ENCODE measurements around the gene BTC. TPM values are rescaled to one million over a fixed set of nuclear protein-coding genes. Genes with fewer than 3 reads are reported as not detected.

Gene BTC
- total RNA-seq, 6 experiments from 2014 or later, result not detected

GRCh38 chr4:74796631-74797030 lies 2.3 kb upstream of the BTC start:
- DNase-seq, result no peak
- Mint-ChIP-seq H3K27ac (no peak overlapping the region), H3K4me3 (no peak overlapping the region), H3K36me3 (ENCODE audit: low read depth) (no peaks in the 10 kb centered on the region), H3K9me3 (no peaks in the 10 kb centered on the region), H3K4me1 (ENCODE audit: low read depth) (no peaks in the 10 kb centered on the region), H3K27me3 (ENCODE audit: insufficient read depth) (peaks cover 25% of the 10 kb centered on the region)
- TF ChIP-seq CTCF (IDR thresholded peaks at IDR 0.05), result no peak

- no peak overlapping the region for H3K27ac Mint-ChIP-seq
- no peaks in the 10 kb centered on the region for H3K36me3 Mint-ChIP-seq (ENCODE audit: low read depth)
- peak overlapping the region; percentile 82 for H3K4me3 Mint-ChIP-seq
- H3K9me3 Mint-ChIP-seq, result no peaks in the 10 kb centered on the region
- no peaks in the 10 kb centered on the region for H3K4me1 Mint-ChIP-seq (ENCODE audit: low read depth)
- DNase-seq, result no peak
- no peak for TF ChIP-seq CTCF (IDR thresholded peaks at IDR 0.05)
- peaks cover 29% of the 10 kb centered on the region for H3K27me3 Mint-ChIP-seq (ENCODE audit: insufficient read depth)
Measured at GRCh38 chr4:74793757-74794381, 454 bp downstream of the BTC start.

GRCh38 chr4:74790652-74791051 lies 3.7 kb downstream of the BTC start:
- peaks cover 28% of the 10 kb centered on the region for H3K27me3 Mint-ChIP-seq (ENCODE audit: insufficient read depth)
- no peaks in the 10 kb centered on the region for H3K36me3 Mint-ChIP-seq (ENCODE audit: low read depth)
- TF ChIP-seq CTCF (IDR thresholded peaks at IDR 0.05), result no peak
- no peak overlapping the region for H3K27ac Mint-ChIP-seq
- H3K9me3 Mint-ChIP-seq, result no peaks in the 10 kb centered on the region
- DNase-seq, result no peak
- no peak overlapping the region for H3K4me3 Mint-ChIP-seq
- no peaks in the 10 kb centered on the region for H3K4me1 Mint-ChIP-seq (ENCODE audit: low read depth)

- Mint-ChIP-seq H3K9me3 (no peaks in the 10 kb centered on the region), H3K36me3 (ENCODE audit: low read depth) (no peaks in the 10 kb centered on the region), H3K4me1 (ENCODE audit: low read depth) (no peaks in the 10 kb centered on the region), H3K4me3 (no peak overlapping the region), H3K27ac (no peak overlapping the region), H3K27me3 (ENCODE audit: insufficient read depth) (peaks cover 23% of the 10 kb centered on the region)
- DNase-seq, result no peak
- TF ChIP-seq CTCF (IDR thresholded peaks at IDR 0.05), result no peak
Measured at GRCh38 chr4:74789518-74789917, 4.8 kb downstream of the BTC start.

GRCh38 chr4:74777531-74777930 lies 16.8 kb downstream of the BTC start:
- Mint-ChIP-seq H3K4me3 (no peak overlapping the region), H3K36me3 (ENCODE audit: low read depth) (no peaks in the 10 kb centered on the region), H3K27ac (no peak overlapping the region), H3K9me3 (no peaks in the 10 kb centered on the region), H3K4me1 (ENCODE audit: low read depth) (no peaks in the 10 kb centered on the region), H3K27me3 (ENCODE audit: insufficient read depth) (peaks cover 18% of the 10 kb centered on the region)
- DNase-seq, result no peak
- TF ChIP-seq CTCF (IDR thresholded peaks at IDR 0.05), result no peak

- Mint-ChIP-seq H3K36me3 (ENCODE audit: low read depth) (no peaks in the 10 kb centered on the region), H3K27me3 (ENCODE audit: insufficient read depth) (peaks cover 14% of the 10 kb centered on the region)
- TF ChIP-seq CTCF (IDR thresholded peaks at IDR 0.05), result no peak
Measured at GRCh38 chr4:74772783-74773182, 21.5 kb downstream of the BTC start.

More at GRCh38 chr4:74772783-74773182, 21.5 kb downstream of the BTC start:
- Mint-ChIP-seq H3K9me3 (no peaks in the 10 kb centered on the region), H3K4me1 (ENCODE audit: low read depth) (peaks cover 26% of the 10 kb centered on the region), H3K27ac (no peak overlapping the region), H3K4me3 (no peak overlapping the region)
- no peak for DNase-seq
